Endothelial cell of umbilical vein (primary cell): ENCODE measurements around the gene SEMA4A. TPM values are rescaled to one million over a fixed set of nuclear protein-coding genes. Genes with fewer than 3 reads are reported as not detected.

Source experiments
- BruUV-seq: library from RNA; stranded (reverse); fragments of 400-500 nt; replicated peaks from 2 replicates; lab custom pipeline; 2021; lab: Mats Ljungman, UMichigan
- CTCF ChIA-PET: fragments of 300-600, 350-600 bp; sonication (Branson Sonifier 250); formaldehyde crosslinking; loops from one replicate; lab custom pipeline; 2021; ENCODE audit warnings: antibody characterized with exemption, inconsistent platforms; lab: Charles Lee
- POLR2A ChIA-PET: fragments of 300-600, 350-600 bp; sonication (Branson Sonifier 250); formaldehyde crosslinking; loops from one replicate; lab custom pipeline; 2021; ENCODE audit warnings: antibody characterized with exemption, inconsistent platforms; lab: Charles Lee
- DNase-seq: peaks from one replicate; pipeline ENCODE4 v3.0.0-alpha.2; 2011; ENCODE audit warnings: low read depth, low spot score
- FAIRE-seq: peaks from 2 replicates; lab custom pipeline; 2011; peaks lifted over from hg19 to GRCh38; lab: Jason Lieb, UNC
- H2AFZ ChIP-seq: 2 replicates; pipeline ENCODE4 v1.6.0; 2012; ENCODE audit warnings: low read depth, low read length, control low read depth, inconsistent platforms
- H3K27ac ChIP-seq: 2 replicates; pipeline ENCODE4 v1.5.1; 2011; ENCODE audit warnings: low read depth, mild to moderate bottlenecking, control low read depth, low read length, moderate library complexity; ENCODE audit not compliant: insufficient read depth
- H3K27me3 ChIP-seq, 2 experiments: 2 replicates each; pipeline versions ENCODE4 v1.6.0 to v1.6.1; 2011; ENCODE audit warnings: low read length in 2 of 2, mixed read lengths in 1 of 2; ENCODE audit not compliant: control insufficient read depth in 2 of 2, insufficient read depth in 2 of 2
- H3K36me3 ChIP-seq, 2 experiments: 2 replicates in 1 of 2; 3 replicates in 1 of 2; pipeline ENCODE4 v1.5.1; 2011; ENCODE audit warnings: low read length in 2 of 2, mild to moderate bottlenecking in 1 of 2, moderate library complexity in 1 of 2; ENCODE audit not compliant: control insufficient read depth in 2 of 2, insufficient read depth in 2 of 2; ENCODE audit errors: extremely low read depth in 1 of 2
- H3K4me1 ChIP-seq: 3 replicates; pipeline ENCODE4 v1.5.1; 2011; ENCODE audit warnings: mild to moderate bottlenecking, low read length; ENCODE audit not compliant: control insufficient read depth, insufficient read depth; ENCODE audit errors: extremely low read depth
- H3K4me2 ChIP-seq: 2 replicates; pipeline ENCODE4 v1.6.1; 2011; ENCODE audit warnings: low read length, control low read depth, mixed read lengths; ENCODE audit not compliant: insufficient read depth
- H3K4me3 ChIP-seq, 3 experiments: fragments of 200-600 bp in 1 of 3; sonication (generic), shearing (Covaris generic) in 1 of 3; replicated peaks in 1 of 3; 2 replicates each; pipeline ENCODE4 v1.5.1; 2011 to 2016; ENCODE audit warnings: control low read depth in 3 of 3, low read length in 3 of 3, mild to moderate bottlenecking in 2 of 3, inconsistent platforms in 1 of 3, low read depth in 1 of 3, moderate library complexity in 1 of 3; ENCODE audit not compliant: insufficient read depth in 1 of 3
- H3K79me2 ChIP-seq: 2 replicates; pipeline ENCODE4 v1.6.0; 2012; ENCODE audit warnings: low read length, inconsistent platforms; ENCODE audit not compliant: control insufficient read depth, insufficient read depth
- H3K9ac ChIP-seq: replicated peaks from 2 replicates; pipeline ENCODE3; 2011; ENCODE audit warnings: low read length, control low read depth; ENCODE audit not compliant: insufficient read depth; ENCODE audit errors: extremely low read depth
- H3K9me1 ChIP-seq: replicated peaks from 3 replicates; pipeline ENCODE4 v1.6.0; 2011; ENCODE audit warnings: mild to moderate bottlenecking, low read length; ENCODE audit not compliant: control insufficient read depth, insufficient read depth; ENCODE audit errors: extremely low read depth
- H3K9me3 ChIP-seq: replicated peaks from 2 replicates; pipeline ENCODE4 v1.5.1; 2012; ENCODE audit warnings: low read length, inconsistent platforms; ENCODE audit not compliant: control insufficient read depth, insufficient read depth
- H4K20me1 ChIP-seq: replicated peaks from 2 replicates; pipeline ENCODE3; 2011; ENCODE audit warnings: mild to moderate bottlenecking, low read length; ENCODE audit not compliant: control insufficient read depth, insufficient read depth; ENCODE audit errors: extremely low read depth
- CTCF ChIP-seq, 2 donors: IDR thresholded peaks; 1 replicate in 1 of 2; 2 replicates in 1 of 2; pipeline ENCODE4 v1.5.1; 2011; ENCODE audit warnings: low read length in 2 of 2, mild to moderate bottlenecking in 2 of 2, moderate library complexity in 2 of 2, control low read depth in 1 of 2, inconsistent platforms in 1 of 2, low read depth in 1 of 2; ENCODE audit not compliant: insufficient read depth in 1 of 2; ENCODE audit errors: extremely low read depth in 1 of 2
- EZH2 ChIP-seq: IDR thresholded peaks from 2 replicates; pipeline ENCODE4 v1.6.1; 2012; ENCODE audit warnings: borderline replicate concordance, low read depth, mild to moderate bottlenecking, moderate library complexity, low read length, inconsistent platforms; ENCODE audit not compliant: severe bottlenecking
- FOS ChIP-seq: IDR thresholded peaks from 2 replicates; pipeline ENCODE4 v1.6.1; 2011; ENCODE audit warnings: mild to moderate bottlenecking, low read length, moderate library complexity, borderline replicate concordance; ENCODE audit not compliant: insufficient read depth
- GATA2 ChIP-seq: IDR thresholded peaks from 2 replicates; pipeline ENCODE4 v1.7.0; 2011; ENCODE audit warnings: low read depth, mild to moderate bottlenecking, moderate library complexity, mixed read lengths, low read length; ENCODE audit not compliant: insufficient read length, insufficient read depth
- JUN ChIP-seq: IDR thresholded peaks from 2 replicates; pipeline ENCODE4 v1.6.1; 2011; ENCODE audit warnings: borderline replicate concordance, low read depth; ENCODE audit not compliant: insufficient read length, insufficient read depth
- MAX ChIP-seq: IDR thresholded peaks from 2 replicates; pipeline ENCODE4 v1.6.1; 2011; ENCODE audit not compliant: insufficient read depth, insufficient read length
- MYC ChIP-seq: IDR thresholded peaks from one replicate; pipeline ENCODE4 v1.6.1; 2011; ENCODE audit warnings: mild to moderate bottlenecking, low read depth, low read length
- POLR2A ChIP-seq: IDR thresholded peaks from 2 replicates; pipeline ENCODE4 v1.6.1; 2012; ENCODE audit warnings: low read depth, mild to moderate bottlenecking, control low read depth, low read length
- dilution Hi-C: fragments of 300-500 bp; cut with MboI; formaldehyde crosslinking; loops from one replicate; pipeline ENCODE4 v1.15.0; 2019; ENCODE audit warnings: low sequenced_read_pairs; ENCODE audit not compliant: extremely low pct_ligation_motif_present
- intact Hi-C: fragments of 100-400 bp; cut with micrococcal nuclease; formaldehyde crosslinking; loops from one replicate; pipeline ENCODE4 v1.10.0; 2022
- polyA plus RNA-seq, 4 experiments: library from polyadenylated mRNA; depleted of rRNA in 3 of 4; stranded (reverse) in 3 of 4; unstranded in 1 of 4; fragments of >200 nt; gene quantifications; 2 replicates each; pipeline versions ENCODE4 v1.2.1 to v1.2.3, GENCODE V29; 2011 to 2012; ENCODE audit warnings: missing spikeins in 1 of 4
- total RNA-seq: library from RNA; stranded (reverse); gene quantifications from 2 replicates; pipeline ENCODE4 v1.2.3, GENCODE V29; 2021

Gene SEMA4A
- total and polyA plus RNA-seq, 2 donors (not counting 3 experiments of a cell fraction or from before 2014, with no cell fraction given) = 1.5 to 1.6 TPM

GRCh38 chr1:156126630-156127534 lies 26.5 kb upstream of the SEMA4A start:
- H3K4me3 ChIP-seq = peak overlapping the region in 1 of 3 experiments; percentile 17
- peak; percentile 29 for DNase-seq
- peaks cover 85% of the 10 kb centered on the region for H3K79me2 ChIP-seq
- no peaks in the 10 kb centered on the region for H3K9me1 ChIP-seq
- peak overlapping the region; percentile 55 for H3K4me2 ChIP-seq
- H3K36me3 ChIP-seq = peaks cover 3 to 4% of the 10 kb centered on the region in 2 experiments
- TSS peak; percentile 19 for BruUV-seq
- no peaks in the 10 kb centered on the region for H4K20me1 ChIP-seq
- FAIRE-seq = peak; percentile 85
- no peaks in the 10 kb centered on the region for H3K27me3 ChIP-seq
- POLR2A ChIA-PET = interaction anchor here (0.6 to 5.1 kb wide), 6 partner anchors 11 to 190 kb away, joined by 3 to 55 read pairs (median 5); partner anchors contain the start of gene LMNA
- CTCF ChIA-PET = interaction anchor here (0.7 to 13.0 kb wide), 4 partner anchors 7 to 98 kb away, joined by 3 to 627 read pairs (median 29); partner anchors contain the start of gene LMNA
- intact Hi-C loops = loop anchor here (1.0 kb wide), 2 partner anchors 21 to 30 kb away; no protein-coding TSS in a partner anchor
- dilution Hi-C loops = no loop called here
- no peaks in the 10 kb centered on the region for H3K9me3 ChIP-seq
- peak overlapping the region; percentile 97 for H3K27ac ChIP-seq
- H2AFZ ChIP-seq = no peak overlapping the region
- TF ChIP-seq MAX = no peak
- peak; percentile 39 for TF ChIP-seq GATA2
- peaks cover 80% of the 10 kb centered on the region for H3K4me1 ChIP-seq
- peak overlapping the region; percentile 87 for H3K9ac ChIP-seq

- TF ChIP-seq POLR2A = no peak
- TF ChIP-seq JUN = no peak
- TF ChIP-seq CTCF (IDR thresholded peaks at IDR 0.05; ENCODE audit: extremely low read depth in 1 of 2, insufficient read depth in 1 of 2, low read depth in 1 of 2, low read length in 2 of 2) = no peak
- no peak for TF ChIP-seq EZH2
- no peak for TF ChIP-seq MYC
- TF ChIP-seq FOS = no peak
- no peak for TF ChIP-seq GATA2
- H3K36me3 ChIP-seq = peaks cover 6% of the 10 kb centered on the region in 2 experiments
- peaks cover 67% of the 10 kb centered on the region for H3K4me1 ChIP-seq
- H3K4me2 ChIP-seq = peak overlapping the region; percentile 1
- BruUV-seq = no TSS peak
- no peaks in the 10 kb centered on the region for H3K27me3 ChIP-seq
- FAIRE-seq (peak; percentile 50), DNase-seq (peak; percentile 35)
- CTCF ChIA-PET = interaction anchor here (0.6 to 13.0 kb wide), 8 partner anchors 9 to 257 kb away, joined by 3 to 627 read pairs (median 21); partner anchors contain the start of gene LMNA
- intact Hi-C loops (no loop called here), dilution Hi-C loops (no loop called here)
- H3K9ac ChIP-seq = peak overlapping the region; percentile 82
- no peaks in the 10 kb centered on the region for H3K9me3 ChIP-seq
- H4K20me1 ChIP-seq = no peaks in the 10 kb centered on the region
- H3K79me2 ChIP-seq = peaks cover 81% of the 10 kb centered on the region
- peak overlapping the region; percentile 94 for H3K27ac ChIP-seq
- H3K9me1 ChIP-seq = no peaks in the 10 kb centered on the region
- POLR2A ChIA-PET = interaction anchor here (1.4 to 5.1 kb wide), 3 partner anchors 14 to 26 kb away, joined by 3 to 55 read pairs (median 5); partner anchors contain the start of gene LMNA
- no peak overlapping the region for H3K4me3 ChIP-seq
- no peak overlapping the region for H2AFZ ChIP-seq
Measured at GRCh38 chr1:156128308-156128653, 25.1 kb upstream of the SEMA4A start.
